Sigmoid colon (tissue), 4 donors: ENCODE data around the gene ALG11.

Experiments used
- POLR2A ChIP-seq, 2 donors: fragments of 450-650 bp; IDR thresholded peaks; one replicate each; pipeline ENCODE4 v1.6.1; 2016; ENCODE audit warnings: antibody characterized with exemption in 2 of 2, mild to moderate bottlenecking in 2 of 2, moderate library complexity in 2 of 2
- POLR2AphosphoS5 ChIP-seq, 4 donors: sonication (generic); formaldehyde crosslinking; IDR thresholded peaks; one replicate each; pipeline ENCODE4 v1.6.1; 2017; ENCODE audit warnings: antibody characterized with exemption in 4 of 4

DNA sequence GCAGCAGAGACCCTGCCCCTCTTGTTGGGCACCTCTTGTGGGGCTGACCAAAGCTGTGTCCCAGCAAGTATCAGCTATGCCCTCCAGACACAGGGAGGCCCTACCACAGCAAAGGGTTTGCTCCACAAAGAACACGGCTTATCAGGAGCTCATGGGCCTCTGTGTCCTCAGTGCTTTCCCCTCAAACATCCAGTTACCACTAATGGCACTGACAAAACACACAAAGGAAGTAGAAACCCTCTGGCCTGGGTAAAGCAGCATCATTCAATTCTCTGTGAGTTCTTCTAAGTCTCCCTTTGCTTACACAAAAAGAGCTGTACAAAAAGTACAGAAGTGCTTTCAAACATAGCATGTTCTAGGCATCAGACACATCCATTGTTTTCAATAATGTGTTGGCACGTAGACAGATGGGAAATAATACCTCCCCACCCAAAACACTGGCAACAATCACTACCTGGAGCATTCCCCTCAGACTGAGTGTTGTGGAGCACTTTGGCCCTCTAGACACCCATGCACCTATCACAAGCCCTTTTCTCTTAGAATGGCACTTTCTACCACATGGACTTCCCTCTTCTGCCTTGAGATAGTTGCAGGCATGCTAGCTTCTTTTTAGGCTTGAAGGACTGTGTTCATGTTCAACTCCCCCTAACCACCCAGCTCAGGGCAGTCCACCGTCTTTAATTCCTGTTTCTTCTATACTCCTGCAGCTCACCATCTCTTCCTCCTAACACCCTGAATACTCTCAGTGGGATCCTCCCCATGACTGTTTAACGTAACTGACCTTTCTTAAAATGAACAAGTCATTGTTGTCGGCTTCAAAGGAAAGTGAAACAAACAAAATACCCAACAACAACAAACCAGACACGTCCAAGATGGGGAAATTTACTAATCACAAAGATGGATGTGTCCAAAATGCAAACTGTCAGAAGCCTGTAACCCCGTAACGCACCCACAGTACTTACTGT is 44.4 kb upstream of the ALG11 start:
- TF ChIP-seq POLR2A (IDR thresholded peaks at IDR 0.05) = no peak
- TF ChIP-seq POLR2AphosphoS5 (IDR thresholded peaks at IDR 0.05) = no peak
